Adrenal gland (tissue), 12 donors: Measurements from ENCODE around the gene ERBB2. TPM values are rescaled to one million over a fixed set of nuclear protein-coding genes. Genes with fewer than 3 reads are reported as not detected.
A peak's percentile ranks its signal among the peaks of the same experiment; 100 is the strongest.

ENCODE experiments used
- DNase-seq, 7 donors: peaks; one replicate each; pipeline ENCODE4 v3.0.0-alpha.2; 2019 to 2020
- H3K27ac ChIP-seq, 5 donors: fragments of 200-600 bp; sonication (generic) in 4 of 5; 1 replicate in 3 of 5; 2 replicates in 2 of 5; pipeline versions ENCODE4 v1.5.1 to v1.8.0; 2016 to 2020; ENCODE audit warnings: mild to moderate bottlenecking in 1 of 5
- H3K27me3 ChIP-seq: fragments of 200-600 bp; 2 replicates; pipeline ENCODE4 v1.8.0; 2021
- H3K36me3 ChIP-seq, 2 donors: fragments of 200-600 bp; replicated peaks in 1 of 2; 1 replicate in 1 of 2; 2 replicates in 1 of 2; pipeline versions ENCODE4 v1.5.1 to v1.8.0; 2018 to 2022
- H3K4me1 ChIP-seq, 2 donors: fragments of 200-600 bp; replicated peaks in 1 of 2; 1 replicate in 1 of 2; 2 replicates in 1 of 2; pipeline versions ENCODE4 v1.5.1 to v1.8.0; 2018 to 2021
- H3K4me3 ChIP-seq, 4 donors: fragments of 200-600 bp; sonication (generic) in 3 of 4; one replicate each; pipeline ENCODE4 v1.5.1; 2016 to 2018
- H3K9me3 ChIP-seq, 3 donors: fragments of 200-600 bp; sonication (generic) in 1 of 3; replicated peaks in 1 of 3; 1 replicate in 2 of 3; 2 replicates in 1 of 3; pipeline versions ENCODE4 v1.5.1 to v1.8.0; 2016 to 2021
- CTCF ChIP-seq, 6 experiments: fragments of 450-650 bp in 4 of 6; fragments of 200-600 bp in 2 of 6; sonication (generic) in 1 of 6; IDR thresholded peaks; 1 replicate in 5 of 6; 2 replicates in 1 of 6; pipeline versions ENCODE4 v1.5.1 to v1.8.0; 2016 to 2021; ENCODE audit warnings: antibody characterized with exemption in 6 of 6, mild to moderate bottlenecking in 2 of 6, moderate library complexity in 1 of 6
- POLR2A ChIP-seq, 2 donors: fragments of 450-650 bp; IDR thresholded peaks; one replicate each; pipeline ENCODE4 v1.6.1; 2017; ENCODE audit warnings: antibody characterized with exemption in 2 of 2, mild to moderate bottlenecking in 2 of 2, moderate library complexity in 1 of 2
- WGBS, 4 donors: extraction: QIAGEN DNeasy Blood & Tissue Kit in 2 of 4; methylation state at CpG; one replicate each; pipeline versions ENCODE4 v1.1.5 to v1.1.7; 2013 to 2017; 5-methylcytosine and 5-hydroxymethylcytosine counted together
- intact Hi-C, 2 donors: fragments of 100-400 bp; cut with DNase I; formaldehyde crosslinking; loops; one replicate each; pipeline versions ENCODE4 v1.14.1 to v1.15.0; 2022 to 2023
- polyA plus RNA-seq, 3 donors: library from polyadenylated mRNA; stranded (reverse); fragments of 200-250 nt in 2 of 3; fragments of 350-450 nt in 1 of 3; fragmentation: Illumina TruSeq in 1 of 3; extraction: RNeasy Lipid Tissue Mini Kit (QIAGEN cat#74804) in 1 of 3; gene quantifications; one replicate each; pipeline ENCODE4 v1.2.3, GENCODE V29; 2013 to 2014
- total RNA-seq, 9 donors: library from RNA; depleted of rRNA in 4 of 9; stranded (reverse); fragments of >200 nt in 4 of 9; fragments of 120-200 nt in 1 of 9; fragmentation: NEBNext Ultra II Directional in 1 of 9; extraction: Animal tissue kit (Norgen Biotek cat#: 25700) in 1 of 9; gene quantifications; one replicate each; pipeline versions ENCODE4 v1.1.0 to v1.2.4, GENCODE V29; 2013 to 2023
- donor health status: healthy with polysubstance abuse.
- donor health status: Bipolar disorder and iron deficiency.
- donor health status: DM: yes; HTN: yes; CAD: no.
- donor health status: DM: no; HTN: no; CAD: no.
- donor health status: DM: no; HTN: no; CAD: no.
- donor health status: DM: yes; HTN: yes; CAD: no.

Gene ERBB2
- total and polyA plus RNA-seq, 12 donors = 4.8 to 16.9 (median 11.9) TPM

GRCh38 chr17:39666231-39666600 is 33.6 kb upstream of the ERBB2 start:
- 25 to 53% (median 35%) methylated on average over 2 of the region's 2 CpGs for WGBS, 4 donors
- H3K4me1 ChIP-seq = peaks cover 19 to 32% of the 10 kb centered on the region in 2 donors
- TF ChIP-seq CTCF (IDR thresholded peaks at IDR 0.05) = no peak
- TF ChIP-seq POLR2A (IDR thresholded peaks at IDR 0.05) = no peak
- H3K9me3 ChIP-seq = no peaks in the 10 kb centered on the region
- DNase-seq = peak in 1 of 7 donors; percentile 57
- no peak overlapping the region for H3K4me3 ChIP-seq
- H3K36me3 ChIP-seq = peaks cover 0 to 17% of the 10 kb centered on the region in 2 donors
- intact Hi-C loops = no loop called here
- peak overlapping the region in 1 of 5 donors; percentile 74 for H3K27ac ChIP-seq
- H3K27me3 ChIP-seq = peaks cover 19% of the 10 kb centered on the region

DNA sequence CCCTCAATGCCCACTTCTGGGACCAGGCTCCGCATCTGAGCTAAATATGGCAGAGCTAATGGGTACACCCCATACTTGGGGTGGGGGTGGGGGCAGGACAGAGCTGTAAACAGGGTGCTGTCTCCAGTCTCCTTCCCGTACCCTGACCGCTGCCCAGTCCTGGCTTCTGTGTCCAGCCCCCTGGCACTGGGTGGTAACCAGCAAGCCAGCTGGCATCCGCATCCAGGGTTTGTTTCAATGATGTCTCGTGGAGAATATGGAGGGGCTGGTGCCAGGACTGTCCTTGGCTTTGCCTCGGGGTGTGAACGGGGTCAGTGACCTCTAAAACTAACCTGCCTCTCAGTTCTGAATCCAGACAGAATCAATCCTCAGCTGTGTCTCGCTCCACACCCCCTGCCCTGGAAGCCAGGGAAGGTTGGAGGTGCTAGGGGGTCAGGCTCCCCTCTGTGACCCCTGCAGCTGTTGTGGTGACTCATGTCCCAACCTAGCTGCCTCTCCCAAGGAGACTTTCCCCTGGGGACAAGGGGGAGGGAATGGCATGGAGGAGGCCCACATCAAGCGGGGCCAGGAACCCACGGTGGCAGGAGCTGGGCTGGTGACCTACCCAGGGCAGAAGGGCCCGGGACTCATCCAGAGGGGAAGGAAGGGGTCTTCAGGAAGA is 33.1 kb upstream of the ERBB2 start:
- TF ChIP-seq POLR2A (IDR thresholded peaks at IDR 0.05) (no peak), CTCF (IDR thresholded peaks at IDR 0.05) (no peak)
- intact Hi-C loops = no loop called here
- peaks cover 23% of the 10 kb centered on the region for H3K27me3 ChIP-seq

GRCh38 chr17:39667262-39667944 is 32.5 kb upstream of the ERBB2 start:
- TF ChIP-seq CTCF (IDR thresholded peaks at IDR 0.05) (no peak), POLR2A (IDR thresholded peaks at IDR 0.05) (no peak)
- peaks cover 0 to 7% of the 10 kb centered on the region in 2 donors for H3K36me3 ChIP-seq
- H3K4me1 ChIP-seq = peaks cover 19 to 30% of the 10 kb centered on the region in 2 donors
- peaks cover 23% of the 10 kb centered on the region for H3K27me3 ChIP-seq
- 0 to 17% (median 13%) methylated on average over 3 to 49 of the region's 49 CpGs for WGBS, 4 donors
- intact Hi-C loops = no loop called here
- no peaks in the 10 kb centered on the region for H3K9me3 ChIP-seq
- peak in 3 of 7 donors; percentile 46 to 91 (median 56) for DNase-seq
- H3K4me3 ChIP-seq = peak overlapping the region in 1 of 4 donors; percentile 47
- peak overlapping the region in 2 of 5 donors; percentile 29 to 74 for H3K27ac ChIP-seq

More for the DNA sequence above, 33.1 kb upstream of the ERBB2 start:
- Histone ChIP-seq H3K36me3 (peaks cover 0 to 12% of the 10 kb centered on the region in 2 donors), H3K4me1 (peaks cover 19 to 30% of the 10 kb centered on the region in 2 donors), H3K9me3 (no peaks in the 10 kb centered on the region), H3K4me3 (no peak overlapping the region), H3K27ac (peak overlapping the region in 2 of 5 donors; percentile 29 to 74)
- DNase-seq = peak in 6 of 7 donors; percentile 56 to 88 (median 72)
- WGBS, 4 donors = 25 to 38% (median 29%) methylated on average over 3 to 11 of the region's 11 CpGs
